Lower lobe of right lung (tissue), 2 donors: ENCODE data around the gene AKAP6. TPM values are rescaled to one million over a fixed set of nuclear protein-coding genes. Genes with fewer than 3 reads are reported as not detected.

Experiments used
- ATAC-seq, 2 donors: fragments of 200-7000 bp; cut with Tn5 transposase; one replicate each; pipeline ENCODE4 v1.9.1; 2020 to 2022; ENCODE audit warnings: mild to moderate bottlenecking in 2 of 2, moderate library complexity in 2 of 2
- DNase-seq: peaks from one replicate; pipeline ENCODE4 v3.0.0-alpha.2; 2020
- H3K27ac ChIP-seq: fragments of 200-600 bp; one replicate; pipeline ENCODE4 v1.8.0; 2022
- H3K27me3 ChIP-seq: fragments of 200-600 bp; one replicate; pipeline ENCODE4 v1.8.0; 2022; ENCODE audit warnings: low read depth
- H3K36me3 ChIP-seq: fragments of 200-600 bp; one replicate; pipeline ENCODE4 v1.8.0; 2022; ENCODE audit warnings: mild to moderate bottlenecking
- H3K4me1 ChIP-seq: fragments of 200-600 bp; one replicate; pipeline ENCODE4 v1.8.0; 2022
- H3K4me3 ChIP-seq: fragments of 200-600 bp; one replicate; pipeline ENCODE4 v1.8.0; 2022; ENCODE audit warnings: mild to moderate bottlenecking
- H3K9me3 ChIP-seq: fragments of 200-600 bp; one replicate; pipeline ENCODE4 v1.8.0; 2022
- CTCF ChIP-seq: fragments of 200-600 bp; IDR thresholded peaks from one replicate; pipeline ENCODE4 v1.8.0; 2022; ENCODE audit warnings: antibody characterized with exemption, mild to moderate bottlenecking
- intact Hi-C: fragments of 100-400 bp; cut with DNase I; formaldehyde crosslinking; loops from one replicate; pipeline ENCODE4 v1.11.0; 2022
- total RNA-seq: library from RNA; stranded (reverse); fragmentation: NEBNext Ultra II Directional; extraction: Animal tissue kit (Norgen Biotek cat#: 25700); gene quantifications from one replicate; pipeline ENCODE4 v1.2.1, GENCODE V29; 2021
- donor health status: DM: no; HTN: yes; CAD: no; lungs with severe emphysema.

AKAP6 gene
- total RNA-seq, 1 donor from 2014 or later, result 8.6 TPM

DNA sequence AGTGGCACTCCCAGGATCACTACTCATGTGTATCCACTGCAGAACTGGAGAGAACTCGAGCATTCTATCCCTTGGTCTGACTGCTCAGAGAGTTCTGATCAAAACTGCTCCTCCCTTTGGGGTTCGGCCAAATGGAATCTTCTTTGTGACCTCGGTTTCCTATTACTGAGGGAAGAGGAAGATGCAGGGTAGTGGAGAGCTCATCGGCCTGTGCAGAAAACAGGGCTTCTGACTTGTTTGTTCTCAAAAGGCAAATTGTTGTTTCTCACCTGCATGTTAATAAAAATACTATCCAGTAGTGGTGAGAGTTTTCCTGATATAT is 17.1 kb upstream of the AKAP6 start:
- Histone ChIP-seq H3K36me3 (no peaks in the 10 kb centered on the region), H3K4me3 (no peak overlapping the region), H3K4me1 (no peaks in the 10 kb centered on the region), H3K27me3 (no peaks in the 10 kb centered on the region), H3K9me3 (no peaks in the 10 kb centered on the region), H3K27ac (no peak overlapping the region)
- ATAC-seq, result no peak
- intact Hi-C loops, result no loop called here
- TF ChIP-seq CTCF, result no peak
- DNase-seq, result no peak

DNA sequence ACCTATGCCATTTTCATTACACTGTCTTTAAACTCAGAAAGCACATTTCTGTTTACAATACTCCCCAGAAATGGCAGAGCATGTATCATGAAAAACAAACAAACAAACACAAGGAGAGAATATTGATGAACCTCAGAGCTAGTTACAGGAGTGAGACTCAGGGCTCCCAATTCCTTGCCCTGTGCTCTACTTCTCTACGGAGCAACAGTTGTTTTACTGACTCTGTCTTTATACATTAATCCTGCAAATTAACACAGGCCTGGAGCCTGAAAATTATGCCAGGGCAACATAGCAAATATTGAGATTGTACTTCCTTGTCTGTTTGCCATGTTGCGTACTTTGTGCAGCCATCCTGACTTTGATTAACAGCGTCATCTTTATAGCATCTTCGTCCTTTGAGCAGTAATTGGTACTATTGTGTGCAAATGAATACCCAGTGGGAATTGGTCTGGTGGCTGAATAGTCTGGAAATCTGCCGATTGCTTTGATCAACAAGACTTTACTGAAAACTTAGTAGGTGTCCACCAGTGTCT is 15.2 kb upstream of the AKAP6 start:
- Histone ChIP-seq H3K4me1 (no peaks in the 10 kb centered on the region), H3K9me3 (no peaks in the 10 kb centered on the region), H3K4me3 (no peak overlapping the region), H3K27ac (no peak overlapping the region), H3K36me3 (no peaks in the 10 kb centered on the region), H3K27me3 (no peaks in the 10 kb centered on the region)
- TF ChIP-seq CTCF, result no peak
- intact Hi-C loops, result no loop called here
- DNase-seq (no peak), ATAC-seq (no peak)

- DNase-seq (no peak), ATAC-seq (no peak)
- intact Hi-C loops, result no loop called here
- TF ChIP-seq CTCF, result no peak
- Histone ChIP-seq H3K4me3 (no peak overlapping the region), H3K27me3 (no peaks in the 10 kb centered on the region), H3K4me1 (no peaks in the 10 kb centered on the region), H3K9me3 (no peaks in the 10 kb centered on the region), H3K36me3 (no peaks in the 10 kb centered on the region), H3K27ac (no peak overlapping the region)
These were observed 10.9 kb upstream of the AKAP6 start for GRCh38 chr14:32318087-32318795.

DNA sequence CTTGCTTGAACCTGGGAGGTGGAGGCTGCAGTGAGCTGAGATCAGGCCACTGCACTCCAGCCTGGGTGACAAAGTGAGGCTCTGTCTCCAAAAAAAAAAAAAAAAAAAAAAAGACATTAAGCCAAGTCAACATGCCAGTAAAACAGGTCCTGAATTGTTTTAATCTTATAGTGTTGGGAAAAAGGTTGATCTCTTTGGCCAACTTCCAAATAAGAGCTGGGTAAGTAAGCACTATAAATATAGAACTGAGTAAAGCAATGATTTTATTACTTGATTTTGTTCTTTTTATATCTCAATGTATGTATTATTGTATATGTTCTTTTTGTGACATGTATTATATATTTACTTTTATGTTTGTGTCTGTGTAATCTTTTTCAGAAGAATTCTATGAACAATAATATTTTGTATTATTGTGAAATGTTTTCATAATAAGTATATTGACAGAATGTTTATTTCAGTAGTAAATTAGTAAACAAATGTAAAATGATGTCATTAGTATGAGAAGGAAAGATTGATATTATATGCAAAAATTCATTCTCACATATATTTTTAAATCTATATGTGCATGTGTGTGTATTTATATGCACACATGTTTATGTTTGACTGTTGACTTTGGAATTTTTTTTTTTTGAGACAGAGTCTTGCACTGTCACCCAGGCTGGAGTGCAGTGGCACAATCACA is 9.6 kb upstream of the AKAP6 start:
- Histone ChIP-seq H3K4me3 (no peak overlapping the region), H3K27me3 (no peaks in the 10 kb centered on the region), H3K36me3 (no peaks in the 10 kb centered on the region), H3K27ac (no peak overlapping the region), H3K9me3 (no peaks in the 10 kb centered on the region), H3K4me1 (no peaks in the 10 kb centered on the region)
- no peak for TF ChIP-seq CTCF
- DNase-seq (no peak), ATAC-seq (no peak)
- intact Hi-C loops, result no loop called here

GRCh38 chr14:32324601-32325000 is 4.5 kb upstream of the AKAP6 start:
- intact Hi-C loops, result no loop called here
- ATAC-seq (no peak), DNase-seq (no peak)
- H3K4me3 ChIP-seq, result no peak overlapping the region
- no peaks in the 10 kb centered on the region for H3K27me3 ChIP-seq
- no peaks in the 10 kb centered on the region for H3K36me3 ChIP-seq
- no peak overlapping the region for H3K27ac ChIP-seq
- H3K4me1 ChIP-seq, result no peaks in the 10 kb centered on the region
- TF ChIP-seq CTCF, result no peak
- H3K9me3 ChIP-seq, result no peaks in the 10 kb centered on the region
